IgD-negative memory B cell (primary cell): ENCODE measurements around the gene ABHD16B. TPM values are rescaled to one million over a fixed set of nuclear protein-coding genes. Genes with fewer than 3 reads are reported as not detected.
A peak's percentile ranks its signal among the peaks of the same experiment; 100 is the strongest.

Experiments
- H3K27ac Mint-ChIP-seq, 3 donors: one replicate each; pipeline ENCODE4 v1.8.0; 2020 to 2022; ENCODE audit warnings: mild to moderate bottlenecking in 3 of 3, mixed read lengths in 3 of 3, moderate library complexity in 1 of 3
- H3K27me3 Mint-ChIP-seq: one replicate; pipeline ENCODE4 v1.8.0; 2021; ENCODE audit warnings: mixed read lengths
- H3K36me3 Mint-ChIP-seq: one replicate; pipeline ENCODE4 v1.8.0; 2020; ENCODE audit warnings: mild to moderate bottlenecking, mixed read lengths
- H3K4me1 Mint-ChIP-seq, 3 donors: one replicate each; pipeline ENCODE4 v1.8.0; 2020 to 2022; ENCODE audit warnings: mixed read lengths in 3 of 3, mild to moderate bottlenecking in 1 of 3
- H3K4me3 Mint-ChIP-seq, 4 donors: one replicate each; pipeline ENCODE4 v1.8.0; 2020 to 2022; ENCODE audit warnings: mild to moderate bottlenecking in 4 of 4, mixed read lengths in 4 of 4, moderate library complexity in 3 of 4
- H3K9me3 Mint-ChIP-seq, 3 donors: one replicate each; pipeline ENCODE4 v1.8.0; 2020 to 2021; ENCODE audit warnings: mixed read lengths in 3 of 3, mild to moderate bottlenecking in 1 of 3
- polyA plus RNA-seq: library from polyadenylated mRNA; unstranded; fragments of 300-500 nt; fragmentation: Illumina TruSeq; gene quantifications from one replicate; pipeline ENCODE4 v1.2.3, GENCODE V29; 2021

ABHD16B gene
- polyA plus RNA-seq, 1 donor from 2014 or later: 0.19 TPM

- H3K4me3 Mint-ChIP-seq: no peak overlapping the region
- H3K36me3 Mint-ChIP-seq: peaks cover 2% of the 10 kb centered on the region
- no peak overlapping the region for H3K27ac Mint-ChIP-seq
- H3K4me1 Mint-ChIP-seq: peaks cover 0 to 4% (median 0%) of the 10 kb centered on the region in 3 donors
- H3K27me3 Mint-ChIP-seq: no peaks in the 10 kb centered on the region
- no peaks in the 10 kb centered on the region for H3K9me3 Mint-ChIP-seq
Measured at GRCh38 chr20:63889241-63890200, 28.2 kb downstream of the ABHD16B start.

- Mint-ChIP-seq H3K4me1 (peaks cover 0 to 4% (median 0%) of the 10 kb centered on the region in 3 donors), H3K36me3 (peaks cover 2% of the 10 kb centered on the region), H3K4me3 (no peak overlapping the region), H3K27me3 (no peaks in the 10 kb centered on the region), H3K27ac (no peak overlapping the region), H3K9me3 (no peaks in the 10 kb centered on the region)
Measured at GRCh38 chr20:63890201-63890576, 28.9 kb downstream of the ABHD16B start.

DNA sequence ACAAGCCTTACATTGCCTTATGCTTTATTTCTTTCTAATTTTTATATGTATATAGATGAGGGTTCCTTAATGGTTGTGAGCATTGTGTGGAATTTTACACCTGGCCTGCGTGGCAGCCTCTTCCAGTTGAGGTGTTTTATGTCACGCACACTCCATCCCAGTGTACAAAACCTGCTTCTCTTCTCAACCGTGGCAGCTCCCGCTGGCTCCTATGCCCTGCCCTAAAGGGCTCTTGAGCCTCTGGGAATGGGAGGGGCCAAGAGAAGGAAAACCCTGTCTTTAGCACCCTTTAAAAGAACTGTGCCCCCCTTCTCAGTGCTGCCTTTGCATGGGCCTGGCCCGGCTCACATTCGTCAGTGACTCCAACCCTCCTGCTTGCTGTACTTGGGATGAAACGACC, 29.3 kb downstream of the ABHD16B start:
- no peaks in the 10 kb centered on the region for H3K27me3 Mint-ChIP-seq
- H3K36me3 Mint-ChIP-seq: peaks cover 2% of the 10 kb centered on the region
- peaks cover 0 to 4% (median under 1%) of the 10 kb centered on the region in 3 donors for H3K4me1 Mint-ChIP-seq
- no peak overlapping the region for H3K4me3 Mint-ChIP-seq
- no peak overlapping the region for H3K27ac Mint-ChIP-seq
- no peaks in the 10 kb centered on the region for H3K9me3 Mint-ChIP-seq

- Mint-ChIP-seq H3K27ac (no peak overlapping the region), H3K36me3 (peaks cover 2% of the 10 kb centered on the region), H3K4me1 (peaks cover 5 to 8% (median 8%) of the 10 kb centered on the region in 3 donors), H3K27me3 (no peaks in the 10 kb centered on the region), H3K4me3 (peak overlapping the region in 1 of 4 donors; percentile 31), H3K9me3 (no peaks in the 10 kb centered on the region)
Measured at GRCh38 chr20:63891061-63892002, 30.0 kb downstream of the ABHD16B start.

- Mint-ChIP-seq H3K4me1 (peaks cover 10 to 15% (median 13%) of the 10 kb centered on the region in 3 donors), H3K27me3 (no peaks in the 10 kb centered on the region), H3K4me3 (peak overlapping the region in 2 of 4 donors; percentile 79 to 83), H3K9me3 (no peaks in the 10 kb centered on the region), H3K27ac (peak overlapping the region in 1 of 3 donors; percentile 39), H3K36me3 (peaks cover 2% of the 10 kb centered on the region)
Measured at GRCh38 chr20:63892402-63892801, 31.1 kb downstream of the ABHD16B start.

DNA sequence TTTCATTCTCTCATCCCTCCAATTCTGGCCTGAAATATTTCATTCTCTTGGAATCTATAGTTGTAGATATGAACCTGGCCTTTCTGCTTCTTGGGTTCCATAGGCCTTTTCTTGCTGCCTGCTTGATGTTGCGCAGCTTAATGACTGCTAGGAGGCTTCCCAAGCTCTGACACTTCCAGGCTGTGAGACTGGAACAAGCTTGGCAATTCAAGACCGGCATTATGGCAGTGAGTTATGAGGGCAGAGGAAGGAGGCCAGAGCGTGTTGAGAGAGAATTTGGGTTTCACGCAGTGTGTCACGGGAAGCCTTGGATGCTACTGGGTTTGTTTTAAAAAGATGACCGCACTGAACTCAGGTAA, 32.7 kb downstream of the ABHD16B start:
- Mint-ChIP-seq H3K27ac (peak overlapping the region in 2 of 3 donors; percentile 23 to 65), H3K4me1 (peaks cover 21 to 29% (median 22%) of the 10 kb centered on the region in 3 donors), H3K36me3 (peaks cover 2% of the 10 kb centered on the region), H3K4me3 (peak overlapping the region in 3 of 4 donors; percentile 71 to 83 (median 82)), H3K9me3 (no peaks in the 10 kb centered on the region), H3K27me3 (no peaks in the 10 kb centered on the region)

DNA sequence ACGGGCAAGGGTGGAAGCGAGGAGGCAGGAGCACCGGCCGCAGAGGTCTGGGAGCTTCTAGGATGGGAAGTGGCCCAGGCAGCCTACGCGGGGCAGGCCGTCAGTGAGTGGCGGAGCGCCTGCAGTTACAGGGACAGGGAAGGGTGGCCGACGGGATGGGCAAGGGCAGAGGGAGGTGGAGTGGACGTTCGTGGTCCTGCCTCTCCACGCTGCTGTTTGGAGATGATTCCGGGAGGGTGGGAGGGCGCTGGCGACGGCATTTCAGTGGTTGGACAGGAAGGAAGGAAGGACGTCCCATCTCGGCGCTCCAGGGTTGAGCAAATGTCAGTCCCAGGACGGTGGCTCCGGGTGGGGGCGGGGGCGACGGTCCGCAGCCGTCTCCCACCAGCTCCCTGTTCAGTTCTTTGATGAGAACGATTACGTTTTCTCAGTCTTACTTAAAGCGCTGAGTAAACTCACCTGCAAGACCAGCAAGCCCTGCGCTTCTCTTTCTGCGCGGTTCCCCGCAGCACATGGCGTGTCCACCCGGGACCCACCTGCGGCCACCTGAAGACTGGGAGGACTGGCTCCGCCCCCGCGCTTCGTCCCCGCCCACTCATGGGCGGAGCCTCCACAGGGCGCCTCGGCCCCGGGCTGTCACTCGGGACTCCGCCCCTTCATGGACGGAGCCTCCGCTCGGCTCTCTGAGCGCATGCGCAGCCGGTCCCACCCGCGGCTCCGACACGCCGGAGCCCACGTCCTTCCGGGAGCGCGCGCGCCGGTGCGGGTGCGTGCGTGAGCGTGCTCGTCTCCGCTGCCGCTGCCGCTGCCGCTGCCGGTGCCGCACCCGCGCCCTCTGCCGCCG, 33.3 kb downstream of the ABHD16B start, which contains the start of gene DNAJC5:
Gene DNAJC5, plus strand, starts transcription at position 769 of the 844 bp plus-strand sequence. CDS start 33,220 bp downstream, outside the sequence.
- Mint-ChIP-seq H3K4me1 (peaks cover 26 to 34% (median 26%) of the 10 kb centered on the region in 3 donors), H3K36me3 (no peaks in the 10 kb centered on the region), H3K27ac (peak within 1 kb of the TSS; percentile 93 to 97 (median 95)), H3K27me3 (no peaks in the 10 kb centered on the region), H3K9me3 (no peaks in the 10 kb centered on the region), H3K4me3 (peak within 1 kb of the TSS; percentile 84 to 96 (median 92))

- peaks cover 26 to 35% (median 28%) of the 10 kb centered on the region in 3 donors for H3K4me1 Mint-ChIP-seq
- peak overlapping the region; percentile 84 to 96 (median 92) for H3K4me3 Mint-ChIP-seq
- H3K27me3 Mint-ChIP-seq: no peaks in the 10 kb centered on the region
- H3K36me3 Mint-ChIP-seq: no peaks in the 10 kb centered on the region
- H3K9me3 Mint-ChIP-seq: no peaks in the 10 kb centered on the region
- H3K27ac Mint-ChIP-seq: peak overlapping the region; percentile 93 to 97 (median 95)
Measured at GRCh38 chr20:63895202-63895951, 34.1 kb downstream of the ABHD16B start.

DNA sequence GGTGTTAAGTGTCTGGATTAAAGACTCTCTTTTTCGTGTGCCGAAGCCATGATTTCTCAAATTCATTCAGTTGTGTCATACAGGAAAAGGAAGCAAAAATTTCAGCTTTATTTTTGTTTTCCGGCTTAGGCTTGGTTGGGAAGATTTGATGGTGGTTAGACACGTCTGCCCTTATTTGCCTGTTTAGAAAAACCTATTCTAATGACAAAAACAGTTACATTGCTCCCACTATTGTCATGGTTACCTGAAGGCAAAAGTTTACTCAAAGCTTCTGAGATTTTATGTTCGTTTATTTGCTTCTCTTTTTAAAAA, 34.6 kb downstream of the ABHD16B start:
- Mint-ChIP-seq H3K27me3 (no peaks in the 10 kb centered on the region), H3K9me3 (no peaks in the 10 kb centered on the region), H3K4me1 (peaks cover 29 to 41% (median 32%) of the 10 kb centered on the region in 3 donors), H3K27ac (peak overlapping the region; percentile 93 to 97 (median 95)), H3K36me3 (no peaks in the 10 kb centered on the region), H3K4me3 (peak overlapping the region; percentile 84 to 96 (median 92))

GRCh38 chr20:63896264-63897105, 35.2 kb downstream of the ABHD16B start:
- Mint-ChIP-seq H3K27ac (peak overlapping the region; percentile 93 to 97 (median 95)), H3K27me3 (no peaks in the 10 kb centered on the region), H3K4me1 (peaks cover 29 to 46% (median 37%) of the 10 kb centered on the region in 3 donors), H3K4me3 (peak overlapping the region; percentile 84 to 96 (median 92)), H3K36me3 (no peaks in the 10 kb centered on the region), H3K9me3 (no peaks in the 10 kb centered on the region)

DNA sequence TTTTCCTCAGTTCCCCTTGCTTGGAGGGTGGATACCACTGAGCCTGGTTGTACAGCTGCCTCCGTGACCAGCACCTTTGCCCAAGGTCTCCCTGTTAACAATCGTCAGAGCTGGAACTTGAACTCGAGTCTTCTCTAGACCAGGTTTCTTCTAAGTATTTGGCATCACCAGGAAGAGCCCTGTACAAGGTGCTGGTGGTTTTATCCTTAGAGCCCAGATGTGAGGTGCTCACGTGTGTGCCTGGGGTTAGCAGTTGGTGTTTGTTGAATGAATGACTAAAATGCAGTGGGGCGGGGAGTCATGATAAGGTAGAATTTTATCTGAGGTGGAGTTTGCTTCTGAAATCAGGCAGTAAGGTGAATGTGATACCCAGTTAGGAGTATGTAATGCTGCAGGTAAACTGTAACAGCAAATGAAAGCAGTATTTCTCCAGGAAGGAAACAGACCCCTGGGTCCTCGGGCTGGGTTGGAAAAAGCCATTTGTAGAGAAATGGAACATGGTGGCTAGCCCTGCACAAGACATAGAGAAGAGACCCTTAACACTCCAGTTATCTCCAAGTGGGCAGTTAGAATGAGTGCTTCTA, 36.8 kb downstream of the ABHD16B start:
- Mint-ChIP-seq H3K4me3 (peak overlapping the region in 2 of 4 donors; percentile 40 to 78), H3K9me3 (no peaks in the 10 kb centered on the region), H3K36me3 (no peaks in the 10 kb centered on the region), H3K4me1 (peaks cover 34 to 54% (median 41%) of the 10 kb centered on the region in 3 donors), H3K27me3 (no peaks in the 10 kb centered on the region), H3K27ac (peak overlapping the region in 2 of 3 donors; percentile 63 to 71)

- peaks cover 34 to 55% (median 41%) of the 10 kb centered on the region in 3 donors for H3K4me1 Mint-ChIP-seq
- H3K9me3 Mint-ChIP-seq: no peaks in the 10 kb centered on the region
- no peaks in the 10 kb centered on the region for H3K27me3 Mint-ChIP-seq
- peak overlapping the region in 3 of 4 donors; percentile 12 to 40 (median 27) for H3K4me3 Mint-ChIP-seq
- H3K36me3 Mint-ChIP-seq: no peaks in the 10 kb centered on the region
- peak overlapping the region in 2 of 3 donors; percentile 39 to 48 for H3K27ac Mint-ChIP-seq
Measured at GRCh38 chr20:63898882-63899558, 37.7 kb downstream of the ABHD16B start.
